Pancreas (tissue), 10 donors: ENCODE data around the gene GLYATL1B. TPM values are rescaled to one million over a fixed set of nuclear protein-coding genes. Genes with fewer than 3 reads are reported as not detected.
"Not testable (repeated sequence)": the region's sequence is repeated elsewhere in the genome, so short reads cannot be mapped to it uniquely, and the experiment has no call there.

Experiments used
- ATAC-seq, 4 donors: fragments of 200-7000 bp; cut with Tn5 transposase; one replicate each; pipeline versions ENCODE4 v1.8.0 to v1.9.1; 2020; ENCODE audit warnings: mild to moderate bottlenecking in 4 of 4, moderate library complexity in 4 of 4
- DNase-seq, 6 donors: peaks; one replicate each; pipeline ENCODE4 v3.0.0-alpha.2; 2020
- FAIRE-seq: peaks from 2 replicates; lab custom pipeline; 2012; peaks lifted over from hg19 to GRCh38; lab: Jason Lieb, UNC
- H3K27ac ChIP-seq, 4 donors: fragments of 200-600 bp; sonication (generic); 1 replicate in 3 of 4; 2 replicates in 1 of 4; pipeline versions ENCODE4 v1.5.0 to v1.8.0; 2020
- H3K27me3 ChIP-seq, 4 donors: fragments of 200-600 bp; one replicate each; pipeline ENCODE4 v1.8.0; 2021
- H3K36me3 ChIP-seq, 3 donors: fragments of 200-600 bp; sonication (generic) in 1 of 3; one replicate each; pipeline versions ENCODE4 v1.5.0 to v1.8.0; 2020 to 2021
- H3K4me1 ChIP-seq, 3 donors: fragments of 200-600 bp; one replicate each; pipeline ENCODE4 v1.8.0; 2021
- H3K4me3 ChIP-seq, 4 donors: fragments of 200-600 bp; sonication (generic) in 2 of 4; one replicate each; pipeline versions ENCODE4 v1.5.0 to v1.8.0; 2020 to 2021
- H3K9me3 ChIP-seq, 4 donors: fragments of 200-600 bp; one replicate each; pipeline ENCODE4 v1.8.0; 2021
- CTCF ChIP-seq, 4 donors: fragments of 200-600 bp; sonication (generic) in 3 of 4; IDR thresholded peaks; one replicate each; pipeline versions ENCODE4 v1.5.0 to v1.8.0; 2021; ENCODE audit warnings: antibody characterized with exemption in 4 of 4
- WGBS, 2 donors: extraction: QIAGEN DNeasy Blood & Tissue Kit; methylation state at CpG; one replicate each; pipeline ENCODE4 v1.1.7; 2013; 5-methylcytosine and 5-hydroxymethylcytosine counted together
- intact Hi-C, 3 donors: fragments of 100-400 bp; cut with DNase I; formaldehyde crosslinking; loops; one replicate each; pipeline versions ENCODE4 v1.11.1 to v1.14.2; 2022
- polyA plus RNA-seq, 2 donors: library from polyadenylated mRNA; stranded (reverse); fragments of 200-250 nt; gene quantifications; one replicate each; pipeline ENCODE4 v1.2.3, GENCODE V29; 2013
- total RNA-seq, 6 donors: library from RNA; stranded (reverse); fragmentation: NEBNext Ultra II Directional in 4 of 6; extraction: Animal tissue kit (Norgen Biotek cat#: 25700) in 4 of 6; gene quantifications; one replicate each; pipeline versions ENCODE4 v1.2.1 to v1.2.4, GENCODE V29; 2021 to 2023
- donor health status: healthy with polysubstance abuse.
- donor health status: DM: no; HTN: no; CAD: no; lungs with moderate emphysema.
- donor health status: DM: no; HTN: no; CAD: no.
- donor health status: control.
- donor health status: control.
- donor health status: Bipolar disorder and iron deficiency.
- donor health status: DM: yes; HTN: yes; CAD: no.
- donor health status: DM: no; HTN: no; CAD: no.
- donor health status: DM: no; HTN: no; CAD: no.
- donor health status: DM: yes; HTN: yes; CAD: no.

Gene GLYATL1B
- total and polyA plus RNA-seq, 8 donors = not detected

GRCh38 chr11:59095972-59096575 is 10.0 kb downstream of the GLYATL1B start:
- ATAC-seq, H3K4me1 ChIP-seq, H3K27me3 ChIP-seq, intact Hi-C loops, H3K36me3 ChIP-seq, FAIRE-seq, H3K4me3 ChIP-seq, H3K27ac ChIP-seq, H3K9me3 ChIP-seq, DNase-seq: not testable (repeated sequence)
- WGBS, 2 donors = 56 to 58% methylated on average over 5 of the region's 5 CpGs

- no peaks in the 10 kb centered on the region for H3K9me3 ChIP-seq
- H3K36me3 ChIP-seq = no peaks in the 10 kb centered on the region
- DNase-seq (peak in 5 of 6 donors; percentile 27 to 63 (median 44)), FAIRE-seq (no peak), ATAC-seq (peak in 3 of 4 donors; percentile 72 to 83 (median 78))
- peak; percentile 43 to 63 (median 52) for TF ChIP-seq CTCF (IDR thresholded peaks at IDR 0.05)
- peaks cover 0 to 3% (median 0%) of the 10 kb centered on the region in 4 donors for H3K27me3 ChIP-seq
- intact Hi-C loops = no loop called here
- H3K27ac ChIP-seq = no peak overlapping the region
- WGBS, 2 donors = 72 to 74% methylated on average over 5 of the region's 5 CpGs
- no peak overlapping the region for H3K4me3 ChIP-seq
- no peaks in the 10 kb centered on the region for H3K4me1 ChIP-seq
Measured at GRCh38 chr11:59097113-59097708, 11.1 kb downstream of the GLYATL1B start.

GRCh38 chr11:59097938-59098337 is 11.8 kb downstream of the GLYATL1B start:
- H3K36me3 ChIP-seq, DNase-seq, FAIRE-seq, intact Hi-C loops, H3K4me1 ChIP-seq, H3K27ac ChIP-seq, H3K27me3 ChIP-seq, H3K4me3 ChIP-seq, H3K9me3 ChIP-seq, ATAC-seq: not testable (repeated sequence)
- WGBS, 2 donors = 63 to 71% methylated on average over 8 of the region's 8 CpGs

GRCh38 chr11:59102259-59102765 is 16.2 kb downstream of the GLYATL1B start:
- Histone ChIP-seq H3K27me3 (peaks cover 0 to 3% (median 0%) of the 10 kb centered on the region in 4 donors), H3K4me1 (peaks cover 0 to 5% (median 4%) of the 10 kb centered on the region in 3 donors), H3K9me3 (no peaks in the 10 kb centered on the region), H3K4me3 (peak overlapping the region in 2 of 4 donors; percentile 22 to 37), H3K27ac (no peak overlapping the region), H3K36me3 (no peaks in the 10 kb centered on the region)
- WGBS, 2 donors = 8% methylated on average over 23 of the region's 23 CpGs
- TF ChIP-seq CTCF (IDR thresholded peaks at IDR 0.05) = peak in 1 of 4 donors; percentile 14
- DNase-seq = peak; percentile 32 to 72 (median 56)
- intact Hi-C loops = no loop called here
- no peak for FAIRE-seq
- ATAC-seq = peak; percentile 37 to 62 (median 52)

- Histone ChIP-seq H3K27me3 (no peaks in the 10 kb centered on the region), H3K9me3 (no peaks in the 10 kb centered on the region), H3K27ac (no peak within 1 kb of the TSS), H3K4me1 (peaks cover 0 to 5% (median 4%) of the 10 kb centered on the region in 3 donors), H3K36me3 (no peaks in the 10 kb centered on the region), H3K4me3 (peak within 1 kb of the TSS; percentile 1 to 60 (median 44))
- intact Hi-C loops = no loop called here
- TF ChIP-seq CTCF (IDR thresholded peaks at IDR 0.05) = no peak
- WGBS, 2 donors = 0 to 1% methylated on average over 63 to 64 of the region's 64 CpGs
- DNase-seq (peak; percentile 78 to 87 (median 82)), FAIRE-seq (no peak), ATAC-seq (peak; percentile 96 to 98 (median 96))
Measured at GRCh38 chr11:59106363-59107336, 20.5 kb downstream of the GLYATL1B start, which contains the start of gene FAM111B. Gene FAM111B (plus strand): TSS chr11:59107237. CDS start chr11:59109626, 2,389 bp downstream.

- WGBS, 2 donors = 27 to 29% methylated on average over 10 of the region's 10 CpGs
- H3K4me3 ChIP-seq = peak overlapping the region in 1 of 4 donors; percentile 60
- FAIRE-seq = not testable (repeated sequence)
Measured at GRCh38 chr11:59107721-59108120, 21.6 kb downstream of the GLYATL1B start.

More at GRCh38 chr11:59107721-59108120, 21.6 kb downstream of the GLYATL1B start:
- H3K9me3 ChIP-seq, intact Hi-C loops, H3K27me3 ChIP-seq, H3K27ac ChIP-seq, DNase-seq, H3K4me1 ChIP-seq, H3K36me3 ChIP-seq, ATAC-seq: not testable (repeated sequence)
